ENCODE measurements around the gene FHDC1. TPM values are rescaled to one million over a fixed set of nuclear protein-coding genes. Genes with fewer than 3 reads are reported as not detected.

The FHDC1 gene
- total and polyA plus RNA-seq, 9 donors = 3.6 to 11.1 (median 6.9) TPM

GRCh38 chr4:153027866-153028265 lies 91.7 kb downstream of the FHDC1 start:
- DNase-seq = no peak
- Histone ChIP-seq H3K9me3 (replicated peaks; ENCODE audit: control insufficient read depth, low read depth, low read length) (peaks cover 15% of the 10 kb centered on the region), H3K4me3 (ENCODE audit: low read length) (no peak overlapping the region), H3K4me1 (ENCODE audit: control insufficient read depth, insufficient read depth, low read length) (peaks cover 4% of the 10 kb centered on the region), H3K27ac (ENCODE audit: low read length) (no peak overlapping the region), H3K36me3 (ENCODE audit: control insufficient read depth, insufficient read depth, low read length) (no peaks in the 10 kb centered on the region), H3K27me3 (ENCODE audit: control insufficient read depth, insufficient read depth, low read length) (peaks cover 2% of the 10 kb centered on the region)
- WGBS (ENCODE audit: insufficient coverage) = 90% methylated on average over 2 of the region's 3 CpGs

- H3K4me3 ChIP-seq (ENCODE audit: low read length) = no peak overlapping the region
- peaks cover 2% of the 10 kb centered on the region for H3K27me3 ChIP-seq (ENCODE audit: control insufficient read depth, insufficient read depth, low read length)
- no peak for DNase-seq
- WGBS (ENCODE audit: insufficient coverage) = 11% methylated on average over 1 of the region's 1 CpG
- H3K4me1 ChIP-seq (ENCODE audit: control insufficient read depth, insufficient read depth, low read length) = peaks cover 1% of the 10 kb centered on the region
- H3K9me3 ChIP-seq (replicated peaks; ENCODE audit: control insufficient read depth, low read depth, low read length) = peaks cover 15% of the 10 kb centered on the region
- no peak overlapping the region for H3K27ac ChIP-seq (ENCODE audit: low read length)
- no peaks in the 10 kb centered on the region for H3K36me3 ChIP-seq (ENCODE audit: control insufficient read depth, insufficient read depth, low read length)
Observed at GRCh38 chr4:153028535-153028934, 92.4 kb downstream of the FHDC1 start.

Other genes starting within 250 kb of the FHDC1 start
- 4.4 TPM for gene TIGD4, start 156.6 kb upstream of the FHDC1 start, total RNA-seq
- gene TIGD4, start 156.6 kb upstream of the FHDC1 start, polyA plus RNA-seq (ENCODE audit: insufficient read depth in 1 of 8, insufficient read length in 8 of 8, low replicate concordance in 1 of 8) = 1 to 10 TPM; 1.3 to 8.8 (median 3.2) TPM
- 22.1 TPM for gene ARFIP1, start 156.4 kb upstream of the FHDC1 start, total RNA-seq
- 10 to 100 TPM; 17.1 to 30.4 (median 20.8) TPM for gene ARFIP1, start 156.4 kb upstream of the FHDC1 start, polyA plus RNA-seq (ENCODE audit: insufficient read depth in 1 of 8, insufficient read length in 8 of 8, low replicate concordance in 1 of 8)

Measured in muscle of leg (tissue), 11 donors.